ENCODE results near the gene EHF. TPM values are rescaled to one million over a fixed set of nuclear protein-coding genes. Genes with fewer than 3 reads are reported as not detected.

EHF gene
- total and polyA plus RNA-seq, 2 of the 13 experiments (the other 11 are each of a cell fraction or from before 2014, with no cell fraction given): 0.04 to 0.46 TPM

GRCh38 chr11:34640050-34640923, 19.4 kb downstream of the EHF start (continued):
- TF ChIP-seq ZNF703 (CRISPR knock-in tag; IDR thresholded peaks at IDR 0.05; ENCODE audit: borderline replicate concordance) (no peak), ZNF235 (CRISPR knock-in tag; IDR thresholded peaks at IDR 0.05; ENCODE audit: borderline replicate concordance) (no peak), STAT6 (CRISPR knock-in tag; IDR thresholded peaks at IDR 0.05; ENCODE audit: borderline replicate concordance) (no peak), PBX3 (CRISPR knock-in tag; IDR thresholded peaks at IDR 0.05; ENCODE audit: borderline replicate concordance) (no peak), ESRRA (CRISPR knock-in tag; IDR thresholded peaks at IDR 0.05; ENCODE audit: low read depth) (peak; percentile 66), GABPA (IDR thresholded peaks at IDR 0.05; ENCODE audit: low read depth, low read length) (no peak), GABPA (CRISPR knock-in tag; IDR thresholded peaks at IDR 0.05; ENCODE audit: low read depth) (no peak), SP5 (CRISPR knock-in tag; IDR thresholded peaks at IDR 0.05; ENCODE audit: borderline replicate concordance, low read depth) (0 out of 2 replicates have a peak, but pooled peaks have one; percentile 27), ZNF101 (CRISPR knock-in tag; IDR thresholded peaks at IDR 0.05; ENCODE audit: borderline replicate concordance, low read depth) (no peak), NONO (IDR thresholded peaks at IDR 0.05) (no peak), NONO (CRISPR knock-in tag; conservative IDR thresholded peaks at IDR 0.05) (no peak), ZNF296 (CRISPR knock-in tag; conservative IDR thresholded peaks at IDR 0.05) (no peak), HMG20B (CRISPR knock-in tag; conservative IDR thresholded peaks at IDR 0.05) (no peak), AKNA (CRISPR knock-in tag; IDR thresholded peaks at IDR 0.05; ENCODE audit: borderline replicate concordance) (no peak), SP1 (IDR thresholded peaks at IDR 0.05) (no peak), SP1 (CRISPR knock-in tag; IDR thresholded peaks at IDR 0.05) (0 out of 2 replicates have a peak, but pooled peaks have one; percentile 32), BORCS8-MEF2B (CRISPR knock-in tag; IDR thresholded peaks at IDR 0.05) (no peak), EHMT2 (IDR thresholded peaks at IDR 0.05; ENCODE audit: borderline replicate concordance, low read depth, low read length) (no peak), NR0B2 (CRISPR knock-in tag; IDR thresholded peaks at IDR 0.05) (no peak)

Data from HepG2 (cell line).